ENCODE measurements around the gene SLX4IP. TPM values are rescaled to one million over a fixed set of nuclear protein-coding genes. Genes with fewer than 3 reads are reported as not detected.

SLX4IP gene
- total RNA-seq, 1 donor from 2014 or later: 4.5 TPM

DNA sequence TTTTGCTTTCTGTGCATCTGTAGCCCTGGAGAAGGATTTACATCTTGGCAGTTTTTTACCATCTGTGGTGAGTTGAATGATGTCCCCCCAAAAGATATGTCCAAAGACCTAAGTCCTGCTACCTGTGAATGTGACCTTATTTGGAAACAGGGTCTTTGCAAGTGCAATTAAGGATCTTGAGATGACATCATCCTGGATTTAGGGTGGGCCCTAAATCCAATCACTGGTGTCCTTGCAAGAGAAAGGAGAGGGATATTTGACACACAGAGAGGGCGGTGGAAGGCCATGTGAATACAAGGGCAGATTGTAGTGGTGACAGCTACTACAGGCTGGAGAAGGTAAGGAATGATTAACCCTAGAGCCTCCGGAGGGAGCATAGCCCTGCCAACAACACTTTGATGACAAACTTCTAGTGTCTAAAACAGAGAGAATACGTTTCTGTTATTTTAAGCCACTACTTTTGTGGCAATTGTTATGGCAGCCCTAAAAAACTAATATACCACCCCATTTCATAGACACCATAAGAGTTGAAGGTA is 36.2 kb upstream of the SLX4IP start:
- Histone ChIP-seq H3K4me1 (no peaks in the 10 kb centered on the region), H3K9me3 (no peaks in the 10 kb centered on the region), H3K27ac (no peak overlapping the region), H3K27me3 (no peaks in the 10 kb centered on the region), H3K36me3 (no peaks in the 10 kb centered on the region), H3K4me3 (no peak overlapping the region)
- TF ChIP-seq, protein P1, sequence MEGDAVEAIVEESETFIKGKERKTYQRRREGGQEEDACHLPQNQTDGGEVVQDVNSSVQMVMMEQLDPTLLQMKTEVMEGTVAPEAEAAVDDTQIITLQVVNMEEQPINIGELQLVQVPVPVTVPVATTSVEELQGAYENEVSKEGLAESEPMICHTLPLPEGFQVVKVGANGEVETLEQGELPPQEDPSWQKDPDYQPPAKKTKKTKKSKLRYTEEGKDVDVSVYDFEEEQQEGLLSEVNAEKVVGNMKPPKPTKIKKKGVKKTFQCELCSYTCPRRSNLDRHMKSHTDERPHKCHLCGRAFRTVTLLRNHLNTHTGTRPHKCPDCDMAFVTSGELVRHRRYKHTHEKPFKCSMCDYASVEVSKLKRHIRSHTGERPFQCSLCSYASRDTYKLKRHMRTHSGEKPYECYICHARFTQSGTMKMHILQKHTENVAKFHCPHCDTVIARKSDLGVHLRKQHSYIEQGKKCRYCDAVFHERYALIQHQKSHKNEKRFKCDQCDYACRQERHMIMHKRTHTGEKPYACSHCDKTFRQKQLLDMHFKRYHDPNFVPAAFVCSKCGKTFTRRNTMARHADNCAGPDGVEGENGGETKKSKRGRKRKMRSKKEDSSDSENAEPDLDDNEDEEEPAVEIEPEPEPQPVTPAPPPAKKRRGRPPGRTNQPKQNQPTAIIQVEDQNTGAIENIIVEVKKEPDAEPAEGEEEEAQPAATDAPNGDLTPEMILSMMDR (IDR thresholded peaks at IDR 0.05): no peak
- intact Hi-C loops (cut with DNase I): no loop called here
- DNase-seq (ENCODE audit: low spot score in 2 of 2): no peak

DNA sequence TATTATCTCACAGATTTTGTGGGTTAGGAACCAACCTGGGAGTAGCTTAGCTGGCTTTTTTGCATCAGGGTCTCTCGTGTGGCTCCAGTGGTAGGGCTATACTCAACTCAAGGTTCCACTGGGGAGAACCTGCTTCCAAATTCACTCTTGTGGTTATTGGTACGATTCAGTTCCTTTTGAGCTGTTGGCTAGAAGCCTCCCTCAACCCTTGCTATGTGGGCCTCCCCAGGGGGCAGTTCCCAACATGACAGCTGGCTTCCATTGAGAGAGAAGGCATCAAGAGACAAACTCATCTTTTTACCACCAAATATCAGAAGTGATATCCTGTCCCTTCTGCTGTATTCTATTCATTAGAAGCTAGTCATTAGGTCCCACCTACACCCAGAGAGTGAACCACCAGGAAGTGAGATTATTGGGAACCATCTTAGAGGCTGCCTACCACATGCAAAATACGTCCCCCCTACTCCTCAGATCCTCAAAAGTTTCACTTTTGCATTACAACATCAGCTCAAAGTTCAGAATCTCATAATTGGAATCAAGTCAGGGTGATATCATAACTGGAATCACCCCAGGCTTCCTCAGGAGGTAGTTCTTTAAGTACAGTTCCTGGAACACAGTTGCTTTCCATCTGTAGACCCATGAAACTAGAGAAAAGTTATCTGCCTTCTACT is 32.0 kb upstream of the SLX4IP start:
- DNase-seq (ENCODE audit: low spot score in 2 of 2): no peak
- H3K4me3 ChIP-seq: no peak overlapping the region
- TF ChIP-seq, protein P1 (IDR thresholded peaks at IDR 0.05): no peak
- intact Hi-C loops (cut with DNase I): no loop called here
- H3K27ac ChIP-seq: no peak overlapping the region
- no peaks in the 10 kb centered on the region for H3K9me3 ChIP-seq
- no peaks in the 10 kb centered on the region for H3K27me3 ChIP-seq
- H3K4me1 ChIP-seq: no peaks in the 10 kb centered on the region
- peaks cover 3 to 22% of the 10 kb centered on the region in 2 donors for H3K36me3 ChIP-seq

DNA sequence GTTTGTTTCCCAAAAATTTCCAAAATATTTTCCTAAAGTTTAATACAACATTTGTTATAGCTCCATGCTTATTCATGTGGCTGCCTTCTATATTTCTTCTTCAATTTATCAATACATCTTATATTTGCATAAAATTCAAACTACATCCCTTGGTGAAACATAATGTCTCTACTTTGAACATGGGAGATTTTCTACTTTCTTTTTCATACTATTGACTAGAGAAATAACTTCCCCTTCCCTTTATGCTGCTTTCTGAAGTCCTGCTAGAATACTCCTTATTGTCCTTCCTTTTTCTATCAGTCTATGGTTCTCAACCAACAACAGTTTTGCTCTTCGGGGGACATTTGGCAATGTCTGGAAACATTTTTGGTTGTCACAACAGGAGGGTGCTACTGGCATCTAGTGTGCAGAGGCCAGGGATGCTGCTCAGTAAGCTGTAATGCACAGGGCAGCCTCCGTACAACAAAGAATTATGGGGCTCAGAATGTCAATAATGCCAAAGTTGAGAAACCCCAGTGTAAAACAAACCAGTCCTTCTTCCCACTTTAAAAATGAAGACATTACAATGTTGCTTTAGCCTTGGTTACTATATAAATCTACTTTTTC is 31.0 kb upstream of the SLX4IP start:
- Histone ChIP-seq H3K4me1 (no peaks in the 10 kb centered on the region), H3K27me3 (no peaks in the 10 kb centered on the region), H3K4me3 (no peak overlapping the region), H3K9me3 (no peaks in the 10 kb centered on the region), H3K27ac (no peak overlapping the region), H3K36me3 (peaks cover 3 to 22% of the 10 kb centered on the region in 2 donors)
- no peak for DNase-seq (ENCODE audit: low spot score in 2 of 2)
- intact Hi-C loops (cut with DNase I): no loop called here
- TF ChIP-seq, protein P1 (IDR thresholded peaks at IDR 0.05): no peak

DNA sequence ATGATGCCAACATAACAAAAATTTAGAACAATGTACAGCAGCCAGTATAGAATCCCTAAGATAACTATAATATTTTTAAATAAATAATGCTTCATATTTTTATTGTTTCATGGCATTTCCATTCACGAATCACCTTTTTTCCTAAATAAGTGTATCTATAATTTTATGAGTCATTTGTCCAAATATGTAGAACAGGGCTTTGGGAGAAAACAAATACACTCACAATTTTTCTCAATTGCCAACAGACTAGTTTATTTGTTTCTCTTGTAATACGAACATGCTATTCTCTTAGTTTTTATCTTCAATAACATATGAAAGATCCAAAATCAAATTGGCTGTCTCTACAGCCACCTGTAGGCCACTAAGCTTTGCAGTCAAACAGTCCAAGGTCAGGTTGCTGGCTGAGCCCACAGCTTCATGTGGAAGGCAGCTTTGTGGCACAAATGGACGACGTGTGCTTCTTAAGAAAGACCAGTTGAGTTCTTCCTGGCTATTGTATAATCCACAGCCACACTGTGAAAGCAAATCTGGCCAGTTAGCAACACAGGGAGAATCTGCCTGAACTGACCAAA is 30.1 kb upstream of the SLX4IP start:
- Histone ChIP-seq H3K27me3 (no peaks in the 10 kb centered on the region), H3K9me3 (no peaks in the 10 kb centered on the region), H3K4me3 (no peak overlapping the region), H3K36me3 (peaks cover 3 to 22% of the 10 kb centered on the region in 2 donors), H3K27ac (no peak overlapping the region), H3K4me1 (no peaks in the 10 kb centered on the region)
- no peak for DNase-seq (ENCODE audit: low spot score in 2 of 2)
- intact Hi-C loops (cut with DNase I): no loop called here
- TF ChIP-seq, protein P1 (IDR thresholded peaks at IDR 0.05): no peak

DNA sequence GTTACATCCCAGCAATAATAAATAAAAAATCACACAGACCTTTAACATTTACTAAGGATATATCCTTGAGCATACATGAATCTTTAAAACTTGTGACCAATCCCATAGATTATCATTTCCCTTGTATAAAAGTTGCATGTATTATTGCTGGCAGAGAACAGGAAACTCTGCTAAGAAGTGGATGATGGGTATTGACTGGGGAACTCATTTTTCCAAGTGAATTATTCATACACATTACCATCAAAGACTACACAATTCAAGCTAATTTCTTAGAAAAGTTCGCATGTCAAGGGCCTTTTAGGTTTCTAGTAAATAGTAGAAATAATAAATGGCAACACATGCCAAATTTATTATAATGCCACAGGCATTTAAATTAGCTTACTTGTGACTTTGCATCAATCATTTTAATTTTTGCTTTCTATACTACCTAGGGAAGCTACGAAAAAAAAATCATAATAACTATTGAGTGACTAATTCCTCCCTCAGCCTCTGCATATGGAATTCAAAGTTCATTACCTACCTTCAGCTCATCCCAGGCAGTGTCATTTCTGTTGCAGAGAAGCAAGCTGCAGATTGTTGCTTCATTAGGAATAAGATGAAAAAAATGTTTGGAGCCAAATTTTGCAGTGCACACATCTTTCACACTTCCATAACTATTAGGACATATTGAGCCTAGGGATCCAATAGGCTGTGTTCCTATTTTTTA is 26.8 kb upstream of the SLX4IP start:
- Histone ChIP-seq H3K4me1 (no peaks in the 10 kb centered on the region), H3K36me3 (peaks cover 3 to 29% of the 10 kb centered on the region in 2 donors), H3K27me3 (no peaks in the 10 kb centered on the region), H3K9me3 (no peaks in the 10 kb centered on the region), H3K4me3 (no peak overlapping the region), H3K27ac (no peak overlapping the region)
- DNase-seq (ENCODE audit: low spot score in 2 of 2): no peak
- intact Hi-C loops (cut with DNase I): no loop called here
- TF ChIP-seq, protein P1 (IDR thresholded peaks at IDR 0.05): no peak
